Type B pancreatic cell (in vitro differentiated cells): Measurements from ENCODE around the gene TEX12. TPM values are rescaled to one million over a fixed set of nuclear protein-coding genes. Genes with fewer than 3 reads are reported as not detected.

Source experiments
- DNase-seq: peaks from one replicate; pipeline ENCODE4 v3.0.0; 2021; ENCODE audit warnings: mixed read lengths; ENCODE audit not compliant: unreplicated experiment; ENCODE audit errors: extremely low spot score
- H3K27ac Mint-ChIP-seq: 2 replicates; pipeline ENCODE4 v1.8.0; 2021; ENCODE audit warnings: mild to moderate bottlenecking, mixed read lengths
- H3K27me3 Mint-ChIP-seq: 2 replicates; pipeline ENCODE4 v1.8.0; 2021; ENCODE audit warnings: mixed read lengths
- H3K36me3 Mint-ChIP-seq: 2 replicates; pipeline ENCODE4 v1.8.0; 2021; ENCODE audit warnings: mixed read lengths
- H3K4me1 Mint-ChIP-seq: one replicate; pipeline ENCODE4 v1.8.0; 2021; ENCODE audit warnings: mixed read lengths; ENCODE audit not compliant: unreplicated experiment
- H3K4me3 Mint-ChIP-seq: 2 replicates; pipeline ENCODE4 v1.8.0; 2021; ENCODE audit warnings: mild to moderate bottlenecking, mixed read lengths
- H3K9me3 Mint-ChIP-seq: 2 replicates; pipeline ENCODE4 v1.8.0; 2021; ENCODE audit warnings: mixed read lengths
- CTCF ChIP-seq: fragments of 200-600 bp; sonication (generic); conservative IDR thresholded peaks from 2 replicates; pipeline ENCODE4 v1.5.0; 2021; ENCODE audit warnings: antibody characterized with exemption, mild to moderate bottlenecking
- total RNA-seq: library from RNA; stranded (reverse); gene quantifications from 2 replicates; pipeline ENCODE4 v1.2.1, GENCODE V29; 2021; ENCODE audit warnings: low replicate concordance

Gene TEX12
- total RNA-seq, 1 donor from 2014 or later = not detected

GRCh38 chr11:112165049-112165448 lies 2.1 kb upstream of the TEX12 start:
- Mint-ChIP-seq H3K27ac (no peak overlapping the region), H3K36me3 (no peaks in the 10 kb centered on the region), H3K27me3 (peaks cover 3% of the 10 kb centered on the region), H3K4me1 (no peaks in the 10 kb centered on the region), H3K9me3 (peaks cover 5% of the 10 kb centered on the region), H3K4me3 (no peak overlapping the region)
- no peak for DNase-seq
- no peak for TF ChIP-seq CTCF

- H3K36me3 Mint-ChIP-seq = no peaks in the 10 kb centered on the region
- H3K27me3 Mint-ChIP-seq = peaks cover 3% of the 10 kb centered on the region
- H3K27ac Mint-ChIP-seq = no peak overlapping the region
- H3K4me1 Mint-ChIP-seq = no peaks in the 10 kb centered on the region
- DNase-seq = no peak
- H3K4me3 Mint-ChIP-seq = no peak overlapping the region
- no peak for TF ChIP-seq CTCF
- H3K9me3 Mint-ChIP-seq = peaks cover 5% of the 10 kb centered on the region
These were observed 610 bp upstream of the TEX12 start for GRCh38 chr11:112166562-112166961.

- Mint-ChIP-seq H3K27me3 (no peaks in the 10 kb centered on the region), H3K4me3 (no peak overlapping the region), H3K36me3 (no peaks in the 10 kb centered on the region), H3K27ac (no peak overlapping the region), H3K4me1 (peaks cover 17% of the 10 kb centered on the region), H3K9me3 (no peaks in the 10 kb centered on the region)
- DNase-seq = no peak
- TF ChIP-seq CTCF = no peak
These were observed 5.3 kb downstream of the TEX12 start for GRCh38 chr11:112172362-112172994.

- Mint-ChIP-seq H3K36me3 (no peaks in the 10 kb centered on the region), H3K4me3 (no peak overlapping the region), H3K27me3 (no peaks in the 10 kb centered on the region), H3K27ac (no peak overlapping the region), H3K9me3 (no peaks in the 10 kb centered on the region), H3K4me1 (peaks cover 17% of the 10 kb centered on the region)
- no peak for TF ChIP-seq CTCF
- DNase-seq = no peak
These were observed 6.0 kb downstream of the TEX12 start for GRCh38 chr11:112173152-112173551.

GRCh38 chr11:112174789-112175598 lies 7.8 kb downstream of the TEX12 start, which contains the start of gene BCO2:
Gene BCO2, plus strand, starts transcription at chr11:112175512. Its CDS starts 90 bp downstream, at chr11:112175602.
- Mint-ChIP-seq H3K27ac (peak within 1 kb of the TSS; percentile 85), H3K9me3 (no peaks in the 10 kb centered on the region), H3K4me3 (peak within 1 kb of the TSS; percentile 82), H3K36me3 (no peaks in the 10 kb centered on the region), H3K27me3 (peaks cover 3% of the 10 kb centered on the region), H3K4me1 (peaks cover 17% of the 10 kb centered on the region)
- peak; percentile 87 for TF ChIP-seq CTCF
- peak; percentile 73 for DNase-seq
